ENCODE data around the gene GOLM1.

GOLM1 gene

GRCh38 chr9:86005253-86005775 lies 94.0 kb downstream of the GOLM1 start:
- CTCF ChIA-PET: no interaction called here
- TF ChIP-seq CTCF (IDR thresholded peaks at IDR 0.05; ENCODE audit: control extremely low read depth, extremely low read depth, low read depth, missing control alignments): no peak
- POLR2A ChIA-PET: no interaction called here
- DNase-seq (ENCODE audit: extremely low spot score): no peak

GRCh38 chr9:85995599-85995998 lies 103.8 kb downstream of the GOLM1 start:
- POLR2A ChIA-PET: no interaction called here
- TF ChIP-seq CTCF (IDR thresholded peaks at IDR 0.05; ENCODE audit: control extremely low read depth, extremely low read depth, low read depth, missing control alignments): no peak
- CTCF ChIA-PET: interaction anchor here (0.6 to 1.6 kb wide), 2 partner anchors 21 to 70 kb away, joined by 3 to 4 read pairs; no protein-coding TSS in a partner anchor
- no peak for DNase-seq (ENCODE audit: extremely low spot score)

- ChIA-PET CTCF (interaction anchor here (0.6 kb wide), 1 partner anchor 70 kb away, joined by 3 read pairs; no protein-coding TSS in a partner anchor), POLR2A (no interaction called here)
- no peak for TF ChIP-seq CTCF (IDR thresholded peaks at IDR 0.05; ENCODE audit: control extremely low read depth, extremely low read depth, low read depth, missing control alignments)
- no peak for DNase-seq (ENCODE audit: extremely low spot score)
Measured at GRCh38 chr9:85995097-85995496, 104.3 kb downstream of the GOLM1 start.

GRCh38 chr9:85994191-85994590 lies 105.2 kb downstream of the GOLM1 start:
- ChIA-PET POLR2A (no interaction called here), CTCF (no interaction called here)
- DNase-seq (ENCODE audit: extremely low spot score): no peak
- no peak for TF ChIP-seq CTCF (IDR thresholded peaks at IDR 0.05; ENCODE audit: control extremely low read depth, extremely low read depth, low read depth, missing control alignments)

GRCh38 chr9:85987236-85987635 lies 112.1 kb downstream of the GOLM1 start:
- no peak for TF ChIP-seq CTCF (IDR thresholded peaks at IDR 0.05; ENCODE audit: control extremely low read depth, extremely low read depth, low read depth, missing control alignments)
- no peak for DNase-seq (ENCODE audit: extremely low spot score)
- ChIA-PET CTCF (interaction anchor here (1.3 kb wide), 1 partner anchor 8 kb away, joined by 4 read pairs; no protein-coding TSS in a partner anchor), POLR2A (no interaction called here)

GRCh38 chr9:85984457-85984856 lies 114.9 kb downstream of the GOLM1 start:
- no peak for DNase-seq (ENCODE audit: extremely low spot score)
- CTCF ChIA-PET: no interaction called here
- no peak for TF ChIP-seq CTCF (IDR thresholded peaks at IDR 0.05; ENCODE audit: control extremely low read depth, extremely low read depth, low read depth, missing control alignments)
- POLR2A ChIA-PET: no interaction called here

Data from GM10248 (cell line).